ENCODE measurements around the gene FILIP1.

FILIP1 gene

DNA sequence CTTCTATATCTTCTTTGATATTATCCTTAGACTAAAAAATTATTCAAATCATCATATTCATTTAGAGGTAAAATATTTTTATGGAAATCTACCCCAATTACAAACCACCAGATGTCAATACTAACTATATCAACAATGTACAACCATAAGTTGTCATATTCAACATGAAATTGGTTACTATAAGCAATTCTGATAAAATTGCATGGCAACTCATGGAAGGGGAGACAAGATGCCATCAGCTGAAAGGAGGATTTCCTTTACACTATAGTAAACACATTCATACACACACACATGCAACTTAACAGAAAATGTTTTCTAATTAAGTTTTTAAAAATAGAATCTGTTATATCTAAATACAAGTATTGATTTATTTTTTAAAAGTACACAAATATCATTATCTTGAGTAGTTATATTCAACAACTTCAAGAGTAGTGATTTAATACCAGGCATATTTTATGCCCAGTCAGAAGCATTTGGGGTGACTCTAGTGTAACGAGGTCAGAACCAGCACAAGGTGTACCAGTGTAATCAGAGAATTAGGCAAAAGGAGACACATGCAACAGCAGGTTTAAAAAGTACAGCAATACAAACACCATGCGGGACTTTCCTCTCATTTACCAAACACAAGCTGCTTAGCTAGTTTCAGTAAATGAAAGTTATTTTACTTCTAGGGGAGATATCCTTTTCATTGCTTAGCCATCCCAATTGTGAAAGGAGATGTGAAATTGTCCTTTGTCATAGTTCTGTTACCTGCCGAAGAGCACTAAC is 1.0 kb downstream of the FILIP1 start:
- DNase-seq (ENCODE audit: low read depth): no peak

- DNase-seq (ENCODE audit: low read depth): no peak
These were observed 2.3 kb downstream of the FILIP1 start for GRCh38 chr6:75491291-75491690.

DNA sequence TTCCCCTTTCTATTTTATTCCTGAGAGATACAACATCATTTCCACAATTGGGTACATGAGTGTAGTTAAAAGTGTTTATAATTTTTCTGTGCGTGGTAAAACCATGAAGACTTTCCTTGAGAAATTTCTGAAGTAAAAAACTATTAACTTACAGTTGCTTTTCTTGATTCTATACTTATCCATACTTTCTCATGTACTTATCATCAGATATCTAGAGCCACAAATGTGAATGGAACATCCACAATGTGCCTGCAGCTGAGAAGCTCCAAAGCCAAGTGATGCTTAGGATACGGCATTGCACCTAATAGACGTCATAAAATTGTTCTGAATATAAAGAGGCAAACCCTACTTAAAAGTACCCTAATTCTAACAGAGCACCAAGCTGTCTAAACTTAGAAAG is 2.9 kb downstream of the FILIP1 start:
- no peak for DNase-seq (ENCODE audit: low read depth)

GRCh38 chr6:75489025-75489424 is 4.6 kb downstream of the FILIP1 start:
- DNase-seq (ENCODE audit: low read depth): no peak

- no peak for DNase-seq (ENCODE audit: low read depth)
These were observed 5.6 kb downstream of the FILIP1 start for GRCh38 chr6:75488033-75488432.

- DNase-seq (ENCODE audit: low read depth): no peak
These were observed 6.6 kb downstream of the FILIP1 start for GRCh38 chr6:75486850-75487518.

- no peak for DNase-seq (ENCODE audit: low read depth)
These were observed 9.1 kb downstream of the FILIP1 start for GRCh38 chr6:75484535-75484934.

- DNase-seq (ENCODE audit: low read depth): no peak
These were observed 10.3 kb downstream of the FILIP1 start for GRCh38 chr6:75483136-75483952.

- DNase-seq (ENCODE audit: low read depth): no peak
These were observed 11.5 kb downstream of the FILIP1 start for GRCh38 chr6:75481936-75482593.

- DNase-seq (ENCODE audit: low read depth): no peak
These were observed 12.2 kb downstream of the FILIP1 start for GRCh38 chr6:75481394-75481793.

GRCh38 chr6:75480425-75480824 is 13.2 kb downstream of the FILIP1 start:
- no peak for DNase-seq (ENCODE audit: low read depth)

DNA sequence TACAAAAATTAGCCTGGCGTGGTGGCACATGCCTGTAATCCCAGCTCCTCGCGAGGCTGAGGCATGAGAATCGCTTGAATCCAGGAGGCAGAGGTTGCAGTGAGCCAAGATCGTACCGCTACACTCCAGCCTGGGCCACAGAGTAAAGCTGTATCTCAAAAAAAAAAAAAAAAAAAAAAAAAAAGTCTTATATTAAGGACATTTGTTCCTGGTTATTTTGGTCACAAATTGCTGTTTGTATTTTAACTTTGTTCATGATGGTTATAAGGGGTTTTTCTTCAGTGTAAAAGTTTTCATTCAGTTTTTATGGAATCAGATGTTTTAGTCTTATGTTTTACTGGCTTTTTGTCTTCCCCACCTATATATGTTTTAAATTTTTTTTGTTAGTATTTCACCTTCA is 13.9 kb downstream of the FILIP1 start:
- DNase-seq (ENCODE audit: low read depth): no peak

DNA sequence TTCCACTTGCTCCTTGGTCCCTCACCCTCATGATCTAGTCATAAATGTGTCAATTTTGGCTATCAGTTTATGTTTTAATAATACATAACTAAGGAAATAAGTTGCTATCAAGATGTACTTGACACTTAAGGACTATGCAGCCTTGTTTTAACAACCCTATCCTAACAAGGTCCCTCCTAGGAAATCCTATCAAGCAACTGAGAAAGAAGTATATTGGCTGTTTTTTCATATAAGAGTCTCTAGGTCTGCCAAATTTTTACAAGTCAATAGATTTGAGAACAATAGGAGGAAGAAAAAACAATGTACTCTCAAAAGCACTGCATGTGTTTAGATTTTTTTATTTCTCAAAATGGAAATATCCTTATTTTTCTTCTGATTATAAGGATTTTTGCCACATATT is 14.7 kb downstream of the FILIP1 start:
- no peak for DNase-seq (ENCODE audit: low read depth)

DNA sequence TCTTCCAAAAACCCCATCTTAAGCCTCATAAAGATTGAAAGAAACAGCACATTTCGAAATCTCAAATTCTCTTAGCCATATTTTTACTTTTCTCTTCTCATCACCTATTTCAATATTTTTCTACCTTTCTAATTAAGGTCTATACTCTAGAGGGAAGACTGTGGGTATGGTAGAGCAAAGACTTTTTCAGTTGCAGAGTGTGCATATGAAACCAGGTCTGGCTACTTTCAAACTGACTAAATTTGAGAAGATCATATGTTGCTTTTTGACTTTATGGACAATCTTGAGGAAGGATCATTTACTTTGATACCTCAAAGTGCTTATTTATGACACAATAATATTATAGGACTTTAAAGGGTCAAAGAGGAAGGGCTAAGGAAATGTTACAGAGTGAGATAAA is 20.7 kb downstream of the FILIP1 start:
- DNase-seq (ENCODE audit: low read depth): no peak

DNA sequence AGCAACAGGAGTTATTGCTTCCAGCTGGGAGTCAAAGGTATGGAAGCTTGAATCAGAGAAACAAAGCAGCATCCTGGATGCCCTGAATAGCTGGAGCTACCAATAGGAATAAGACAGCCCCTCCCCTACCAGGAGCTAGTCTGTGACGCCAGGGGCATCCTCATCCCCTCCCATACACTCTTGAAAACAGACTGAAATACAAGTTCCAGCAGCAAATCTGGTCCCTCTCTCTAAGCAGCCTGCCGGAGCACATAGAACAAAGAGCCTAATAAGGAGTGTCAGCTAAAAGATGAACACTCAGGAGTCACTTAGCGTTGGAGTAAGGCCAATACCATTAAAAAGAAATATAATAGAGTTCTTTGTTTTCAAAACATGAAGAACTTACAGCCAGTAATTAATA is 25.6 kb downstream of the FILIP1 start:
- no peak for DNase-seq (ENCODE audit: low read depth)

DNA sequence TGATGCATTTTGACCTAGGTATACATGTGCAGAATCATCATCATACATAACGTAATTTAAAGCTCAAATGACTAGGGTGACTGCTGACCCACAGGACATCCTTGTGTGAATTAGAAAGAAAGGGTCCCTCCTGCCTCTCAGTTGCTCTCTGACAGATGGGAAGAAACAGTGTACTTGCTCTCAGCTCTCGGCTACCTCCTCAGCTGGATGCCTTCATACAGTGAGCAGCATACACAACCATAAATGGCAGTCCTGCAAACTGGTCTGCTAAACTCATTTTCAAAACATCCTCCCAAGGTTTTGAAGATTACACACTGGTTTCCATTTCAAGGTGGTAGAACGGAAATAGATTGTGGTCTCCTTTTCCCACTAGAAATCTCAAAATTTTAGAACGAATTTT is 26.3 kb downstream of the FILIP1 start:
- DNase-seq (ENCODE audit: low read depth): no peak

DNA sequence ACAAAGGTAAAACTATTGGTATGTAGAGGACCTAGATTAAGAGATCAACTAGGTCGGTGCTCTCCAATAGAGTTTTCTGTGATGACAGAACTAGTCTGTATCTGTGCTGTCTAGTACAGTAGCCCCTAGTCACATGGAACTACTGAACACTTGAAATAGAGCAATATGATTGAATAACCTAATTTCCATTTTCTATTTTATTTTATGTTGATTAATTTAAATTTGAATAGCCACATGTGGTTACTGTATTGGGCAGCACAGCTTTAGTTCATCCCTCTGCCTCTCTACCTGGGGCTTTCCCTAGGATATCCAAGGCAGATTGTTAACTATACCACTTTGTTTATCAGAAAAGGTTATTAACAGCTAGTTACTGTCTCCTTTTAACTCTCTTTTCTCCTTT is 27.0 kb downstream of the FILIP1 start:
- DNase-seq (ENCODE audit: low read depth): no peak

DNA sequence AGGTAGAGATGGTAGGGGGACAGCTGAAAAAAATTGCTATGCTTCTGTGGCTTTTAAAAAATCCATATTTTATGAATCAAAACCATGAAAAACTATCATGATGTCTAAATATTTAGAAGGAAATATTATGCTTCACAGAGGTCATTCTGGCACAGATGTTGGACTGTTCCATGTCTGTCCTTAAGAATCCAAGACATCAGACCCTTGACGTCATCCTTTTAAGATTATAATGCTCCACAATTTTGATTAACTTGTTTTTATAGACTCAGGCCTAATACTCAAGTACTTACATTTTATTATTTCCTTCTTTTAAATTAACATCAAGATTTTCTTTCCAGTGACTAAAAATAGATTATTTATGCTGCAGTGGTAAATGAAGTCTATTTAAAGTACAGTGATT is 29.7 kb downstream of the FILIP1 start:
- DNase-seq (ENCODE audit: low read depth): no peak

GRCh38 chr6:75463061-75463460 is 30.5 kb downstream of the FILIP1 start:
- DNase-seq (ENCODE audit: low read depth): no peak

GRCh38 chr6:75460681-75461080 is 32.9 kb downstream of the FILIP1 start:
- no peak for DNase-seq (ENCODE audit: low read depth)

GRCh38 chr6:75458895-75459294 is 34.7 kb downstream of the FILIP1 start:
- DNase-seq (ENCODE audit: low read depth): no peak

DNA sequence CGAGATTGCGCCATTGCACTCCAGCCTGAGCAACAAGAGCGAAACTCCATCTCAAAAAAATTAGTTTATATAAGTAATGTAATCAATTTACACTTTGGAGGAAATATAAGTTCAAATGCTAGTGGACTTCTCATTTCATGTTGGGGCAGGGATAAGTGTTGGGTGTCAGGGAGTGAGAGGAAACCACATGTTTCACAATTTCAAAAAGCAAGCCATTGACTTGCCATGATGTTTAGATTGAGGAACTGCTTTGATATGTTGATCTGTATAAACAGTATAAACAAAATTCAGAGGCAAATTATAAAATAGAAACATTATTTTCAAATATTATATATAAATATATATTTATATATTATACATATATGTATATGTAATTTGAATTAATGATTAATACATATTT is 42.7 kb downstream of the FILIP1 start:
- no peak for DNase-seq (ENCODE audit: low read depth)
